Measurements from ENCODE around the gene ZNF574. TPM values are rescaled to one million over a fixed set of nuclear protein-coding genes. Genes with fewer than 3 reads are reported as not detected.

Gene ZNF574
- total RNA-seq, 4 donors from 2014 or later, result 16.0 to 22.8 (median 21.1) TPM

- H3K4me1 ChIP-seq, result peaks cover 10 to 13% of the 10 kb centered on the region in 2 donors
- 55 to 68% methylated on average over 9 of the region's 9 CpGs for WGBS, 2 donors
- no peak overlapping the region for H3K4me3 ChIP-seq (replicated peaks in 1 of 3)
- no peaks in the 10 kb centered on the region for H3K36me3 ChIP-seq
- intact Hi-C loops (cut with DNase I), result no loop called here
- no peak overlapping the region for H3K27ac ChIP-seq
- H3K27me3 ChIP-seq, result no peaks in the 10 kb centered on the region
- no peaks in the 10 kb centered on the region for H3K9me3 ChIP-seq
- peak in 1 of 2 donors; percentile 37 for DNase-seq
- TF ChIP-seq POLR2A (IDR thresholded peaks at IDR 0.05) (no peak), CTCF (IDR thresholded peaks at IDR 0.05) (no peak)
These were observed 9.8 kb upstream of the ZNF574 start for GRCh38 chr19:42066075-42066754.

GRCh38 chr19:42067315-42067888, 8.6 kb upstream of the ZNF574 start:
- Histone ChIP-seq H3K36me3 (no peaks in the 10 kb centered on the region), H3K27me3 (no peaks in the 10 kb centered on the region), H3K27ac (no peak overlapping the region), H3K9me3 (no peaks in the 10 kb centered on the region), H3K4me1 (peaks cover 10 to 13% of the 10 kb centered on the region in 2 donors), H3K4me3 (replicated peaks in 1 of 3) (no peak overlapping the region)
- 71 to 82% methylated on average over 6 of the region's 6 CpGs for WGBS, 2 donors
- intact Hi-C loops (cut with DNase I), result no loop called here
- DNase-seq, result no peak
- TF ChIP-seq POLR2A (IDR thresholded peaks at IDR 0.05) (no peak), CTCF (IDR thresholded peaks at IDR 0.05) (no peak)

GRCh38 chr19:42068361-42068755, 7.6 kb upstream of the ZNF574 start:
- Histone ChIP-seq H3K4me1 (peaks cover 10 to 13% of the 10 kb centered on the region in 2 donors), H3K27me3 (no peaks in the 10 kb centered on the region), H3K4me3 (replicated peaks in 1 of 3) (no peak overlapping the region), H3K36me3 (no peaks in the 10 kb centered on the region), H3K27ac (peak overlapping the region in 2 of 3 donors; percentile 35 to 46), H3K9me3 (no peaks in the 10 kb centered on the region)
- intact Hi-C loops (cut with DNase I), result no loop called here
- TF ChIP-seq CTCF (IDR thresholded peaks at IDR 0.05) (no peak), POLR2A (IDR thresholded peaks at IDR 0.05) (no peak)
- WGBS, 2 donors, result 39 to 41% methylated on average over 8 of the region's 8 CpGs
- peak; percentile 21 to 26 for DNase-seq

GRCh38 chr19:42068756-42069571, 7.0 kb upstream of the ZNF574 start:
- intact Hi-C loops (cut with DNase I), result no loop called here
- H3K36me3 ChIP-seq, result no peaks in the 10 kb centered on the region
- no peaks in the 10 kb centered on the region for H3K9me3 ChIP-seq
- H3K27ac ChIP-seq, result peak overlapping the region; percentile 35 to 51 (median 46)
- WGBS, 2 donors, result 13 to 17% methylated on average over 23 to 26 of the region's 29 CpGs
- peak; percentile 17 to 36 for DNase-seq
- TF ChIP-seq CTCF (IDR thresholded peaks at IDR 0.05), result no peak
- TF ChIP-seq POLR2A (IDR thresholded peaks at IDR 0.05), result no peak
- H3K4me1 ChIP-seq, result peaks cover 10 to 13% of the 10 kb centered on the region in 2 donors
- H3K27me3 ChIP-seq, result no peaks in the 10 kb centered on the region
- H3K4me3 ChIP-seq (replicated peaks in 1 of 3), result peak overlapping the region in 2 of 3 donors; percentile 32 to 41
